Activated B cell treated with CpG ODN at 0.5 μM for 24 hours (primary cell): ENCODE measurements around the gene PCNX4. TPM values are rescaled to one million over a fixed set of nuclear protein-coding genes. Genes with fewer than 3 reads are reported as not detected.

Experiments
- ATAC-seq: fragments of 200-7000 bp; cut with Tn5 transposase; one replicate; pipeline ENCODE4 v1.10.0; 2021; ENCODE audit warnings: low read depth, mild to moderate bottlenecking, moderate library complexity
- CTCF ChIA-PET: fragments of 350-600 bp; sonication (Branson Sonifier 250); formaldehyde crosslinking; loops from one replicate; lab custom pipeline; 2021; ENCODE audit warnings: antibody characterized with exemption; lab: Charles Lee
- POLR2A ChIA-PET: fragments of 350-600 bp; sonication (Branson Sonifier 250); formaldehyde crosslinking; loops from one replicate; lab custom pipeline; 2021; ENCODE audit warnings: antibody characterized with exemption; lab: Charles Lee
- DNase-seq: peaks from one replicate; pipeline ENCODE4 v3.0.0; 2022
- H3K27ac Mint-ChIP-seq: one replicate; pipeline ENCODE4 v1.8.0; 2020; ENCODE audit warnings: mixed read lengths
- H3K27me3 Mint-ChIP-seq: one replicate; pipeline ENCODE4 v1.8.0; 2021; ENCODE audit warnings: mixed read lengths
- H3K36me3 Mint-ChIP-seq: one replicate; pipeline ENCODE4 v1.8.0; 2021; ENCODE audit warnings: low read depth, mixed read lengths
- H3K4me1 Mint-ChIP-seq: one replicate; pipeline ENCODE4 v1.8.0; 2021; ENCODE audit warnings: mixed read lengths
- H3K4me3 Mint-ChIP-seq: one replicate; pipeline ENCODE4 v1.8.0; 2020; ENCODE audit warnings: mild to moderate bottlenecking, mixed read lengths
- H3K9me3 Mint-ChIP-seq: one replicate; pipeline ENCODE4 v1.8.0; 2020; ENCODE audit warnings: mixed read lengths
- intact Hi-C: fragments of 100-400 bp; cut with micrococcal nuclease; formaldehyde crosslinking; loops from one replicate; pipeline ENCODE4 v1.15.1; 2024
- total RNA-seq: library from RNA; stranded (reverse); gene quantifications from 2 replicates; pipeline ENCODE4 v1.2.3, GENCODE V29; 2022
- TF ChIP-seq, protein P1 (sequence below): fragments of 200-600 bp; IDR thresholded peaks from one replicate; pipeline ENCODE4 v1.8.0; 2022; ENCODE audit warnings: antibody characterized with exemption, mild to moderate bottlenecking

The PCNX4 gene
- total RNA-seq, 1 donor from 2014 or later: 41.4 TPM

DNA sequence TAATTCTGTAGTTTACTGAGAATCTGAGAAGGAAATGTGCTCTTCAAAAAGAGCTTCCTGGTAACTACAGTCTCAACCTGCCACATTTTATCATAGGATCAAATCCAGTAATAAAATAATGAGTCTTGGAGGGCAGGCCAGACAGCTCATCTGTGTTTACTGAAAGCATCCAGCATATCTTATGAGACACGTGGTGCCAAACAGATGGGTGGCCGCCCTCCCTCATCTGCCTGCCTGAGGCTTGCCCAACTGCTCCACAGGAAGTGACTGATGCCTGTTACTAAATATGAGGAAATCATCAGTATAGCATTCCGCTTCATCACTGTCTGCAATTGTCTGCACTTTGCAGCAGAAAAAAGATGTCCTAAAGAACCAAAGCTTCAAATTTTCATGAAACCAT lies 60.0 kb downstream of the PCNX4 start:
- CTCF ChIA-PET: interaction anchor here (0.9 to 1.4 kb wide), 3 partner anchors 13 to 188 kb away, joined by 3 read pairs; partner anchors contain the start of gene DHRS7
- intact Hi-C loops: loop anchor here (1.0 kb wide), 1 partner anchor 14 kb away; the partner anchor contains the start of gene DHRS7
- ATAC-seq: peak; percentile 98
- Mint-ChIP-seq H3K27ac (peak overlapping the region; percentile 81), H3K9me3 (no peaks in the 10 kb centered on the region), H3K27me3 (no peaks in the 10 kb centered on the region), H3K36me3 (peaks cover 75% of the 10 kb centered on the region), H3K4me1 (peaks cover 19% of the 10 kb centered on the region), H3K4me3 (no peak overlapping the region)
- POLR2A ChIA-PET: interaction anchor here (0.9 to 1.9 kb wide), 5 partner anchors 12 to 97 kb away, joined by 3 to 7 read pairs (median 5); partner anchors contain the start of genes DHRS7, PCNX4 and PPM1A
- TF ChIP-seq, protein P1, sequence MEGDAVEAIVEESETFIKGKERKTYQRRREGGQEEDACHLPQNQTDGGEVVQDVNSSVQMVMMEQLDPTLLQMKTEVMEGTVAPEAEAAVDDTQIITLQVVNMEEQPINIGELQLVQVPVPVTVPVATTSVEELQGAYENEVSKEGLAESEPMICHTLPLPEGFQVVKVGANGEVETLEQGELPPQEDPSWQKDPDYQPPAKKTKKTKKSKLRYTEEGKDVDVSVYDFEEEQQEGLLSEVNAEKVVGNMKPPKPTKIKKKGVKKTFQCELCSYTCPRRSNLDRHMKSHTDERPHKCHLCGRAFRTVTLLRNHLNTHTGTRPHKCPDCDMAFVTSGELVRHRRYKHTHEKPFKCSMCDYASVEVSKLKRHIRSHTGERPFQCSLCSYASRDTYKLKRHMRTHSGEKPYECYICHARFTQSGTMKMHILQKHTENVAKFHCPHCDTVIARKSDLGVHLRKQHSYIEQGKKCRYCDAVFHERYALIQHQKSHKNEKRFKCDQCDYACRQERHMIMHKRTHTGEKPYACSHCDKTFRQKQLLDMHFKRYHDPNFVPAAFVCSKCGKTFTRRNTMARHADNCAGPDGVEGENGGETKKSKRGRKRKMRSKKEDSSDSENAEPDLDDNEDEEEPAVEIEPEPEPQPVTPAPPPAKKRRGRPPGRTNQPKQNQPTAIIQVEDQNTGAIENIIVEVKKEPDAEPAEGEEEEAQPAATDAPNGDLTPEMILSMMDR: no peak
- DNase-seq: no peak

DNA sequence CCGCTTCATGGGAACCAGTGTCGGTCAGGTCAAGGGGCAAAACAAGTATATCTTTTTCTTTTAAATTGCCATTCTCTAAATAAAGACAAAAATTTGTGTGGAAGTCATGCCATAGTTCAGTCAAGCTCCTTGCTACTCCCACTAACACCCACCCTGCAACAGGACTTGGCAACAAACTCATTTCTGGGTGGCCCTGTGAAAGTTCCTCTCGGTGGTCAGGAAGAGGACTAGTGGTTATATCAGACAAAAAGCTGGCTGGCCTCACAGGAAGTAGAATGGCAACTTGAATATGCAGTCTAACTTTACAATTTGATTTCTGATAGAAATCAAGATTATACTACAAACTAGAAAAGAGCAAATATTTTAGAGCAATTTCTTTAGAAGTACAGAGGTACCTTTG lies 62.3 kb downstream of the PCNX4 start:
- no peak for ATAC-seq
- CTCF ChIA-PET: no interaction called here
- Mint-ChIP-seq H3K27ac (peak overlapping the region; percentile 35), H3K36me3 (peaks cover 67% of the 10 kb centered on the region), H3K4me3 (no peak overlapping the region), H3K4me1 (peaks cover 26% of the 10 kb centered on the region), H3K27me3 (no peaks in the 10 kb centered on the region), H3K9me3 (no peaks in the 10 kb centered on the region)
- no peak for DNase-seq
- TF ChIP-seq, protein P1: no peak
- intact Hi-C loops: no loop called here
- POLR2A ChIA-PET: no interaction called here

DNA sequence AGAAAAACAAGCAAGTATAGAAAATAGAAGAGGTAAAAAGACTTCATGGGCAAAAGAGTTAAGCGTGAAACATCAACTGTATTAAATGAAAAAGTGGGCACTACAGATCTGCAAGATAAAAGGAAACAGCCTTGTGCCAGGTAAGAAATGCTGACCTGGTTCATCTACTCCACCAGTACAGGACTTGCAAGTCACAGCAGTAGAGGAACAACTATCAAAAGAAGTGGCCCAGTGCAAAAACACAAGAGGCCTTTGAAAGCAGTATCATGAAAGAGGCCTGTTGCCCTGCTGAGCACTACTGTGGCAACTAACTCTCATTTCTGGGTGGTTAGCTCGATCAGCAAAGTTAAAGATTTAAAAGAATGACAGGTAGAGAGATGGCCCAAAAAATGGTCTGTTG lies 62.9 kb downstream of the PCNX4 start:
- TF ChIP-seq, protein P1: no peak
- ATAC-seq (no peak), DNase-seq (no peak)
- intact Hi-C loops: no loop called here
- no peak overlapping the region for H3K4me3 Mint-ChIP-seq
- H3K27me3 Mint-ChIP-seq: no peaks in the 10 kb centered on the region
- H3K27ac Mint-ChIP-seq: peak overlapping the region; percentile 35
- peaks cover 64% of the 10 kb centered on the region for H3K36me3 Mint-ChIP-seq
- ChIA-PET CTCF (interaction anchor here (0.6 kb wide), 1 partner anchor 391 kb away, joined by 3 read pairs; no protein-coding TSS in a partner anchor), POLR2A (interaction anchor here (1.7 kb wide), 1 partner anchor 11 kb away, joined by 5 read pairs; the partner anchor contains the start of gene DHRS7)
- H3K9me3 Mint-ChIP-seq: no peaks in the 10 kb centered on the region
- H3K4me1 Mint-ChIP-seq: peaks cover 32% of the 10 kb centered on the region

DNA sequence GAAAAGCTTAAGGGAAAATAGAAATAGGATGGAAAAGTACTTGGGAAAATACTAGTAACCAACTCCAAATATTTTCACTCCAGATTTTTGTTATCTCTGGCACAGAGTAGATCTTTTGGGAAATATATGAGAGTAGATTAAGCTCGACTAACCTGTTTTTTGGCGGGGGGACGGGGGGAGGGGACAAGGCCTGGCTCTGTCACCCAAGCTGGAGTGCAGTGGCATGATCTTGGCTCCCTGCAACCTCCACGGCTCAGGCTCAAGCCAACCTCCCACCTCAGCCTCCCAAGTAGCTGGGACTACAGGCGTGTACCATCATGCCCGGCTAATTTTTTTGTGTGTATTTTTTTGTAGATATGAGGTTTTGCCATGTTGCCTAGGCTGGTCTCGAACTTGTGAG lies 68.7 kb downstream of the PCNX4 start:
- CTCF ChIA-PET: interaction anchor here (1.5 to 1.6 kb wide), 2 partner anchors 22 to 195 kb away, joined by 3 to 4 read pairs; no protein-coding TSS in a partner anchor
- no peak for ATAC-seq
- no peak for DNase-seq
- POLR2A ChIA-PET: interaction anchor here (0.6 to 2.2 kb wide), 3 partner anchors 52 to 88 kb away, joined by 5 to 11 read pairs (median 9); partner anchors contain the start of genes PCNX4 and PPM1A
- no peak overlapping the region for H3K4me3 Mint-ChIP-seq
- H3K36me3 Mint-ChIP-seq: peaks cover 45% of the 10 kb centered on the region
- H3K4me1 Mint-ChIP-seq: peaks cover 41% of the 10 kb centered on the region
- no peak overlapping the region for H3K27ac Mint-ChIP-seq
- TF ChIP-seq, protein P1: no peak
- H3K27me3 Mint-ChIP-seq: no peaks in the 10 kb centered on the region
- intact Hi-C loops: no loop called here
- H3K9me3 Mint-ChIP-seq: no peaks in the 10 kb centered on the region

DNA sequence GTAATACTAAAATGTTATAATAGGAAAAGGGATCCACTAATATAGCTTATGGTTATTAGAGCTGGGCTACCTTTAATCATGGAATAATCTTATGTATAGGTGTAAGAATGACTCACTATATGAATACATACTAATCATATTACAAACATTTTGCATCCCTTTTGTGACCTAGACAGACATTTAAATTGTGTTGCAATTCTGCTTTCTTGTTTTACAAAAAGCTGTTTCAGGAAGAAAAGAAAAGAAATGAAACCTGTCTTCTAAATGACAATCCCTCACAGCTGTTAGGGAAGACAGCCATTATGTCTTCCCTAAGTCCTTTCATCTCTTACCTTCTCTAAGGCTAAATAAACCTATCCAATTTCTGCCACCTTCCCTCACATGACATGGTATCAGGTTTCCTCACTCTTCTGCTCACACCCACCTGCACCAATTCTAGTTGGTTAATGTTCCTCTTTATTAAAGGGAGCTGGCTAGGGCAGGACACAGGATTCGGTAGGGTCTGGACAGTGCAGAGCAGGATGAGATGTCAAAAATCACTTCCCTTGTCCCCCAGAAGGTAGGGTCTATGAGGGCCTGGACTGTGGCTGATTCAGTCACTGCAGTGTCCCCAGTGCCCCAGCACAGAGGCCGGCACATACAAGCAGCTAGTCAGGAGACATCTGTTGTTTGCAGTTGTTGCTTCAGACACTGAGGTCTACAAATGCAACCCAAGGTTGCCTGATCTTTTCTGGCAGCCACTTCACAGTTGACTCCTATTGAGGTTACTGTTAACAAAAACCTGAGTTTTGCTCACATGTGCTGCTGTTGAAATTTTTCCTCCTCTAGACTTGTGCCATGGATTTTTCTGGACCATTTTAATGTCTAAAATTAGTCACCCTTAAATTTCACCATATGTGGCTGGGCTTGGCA lies 69.7 kb downstream of the PCNX4 start:
- peaks cover 37% of the 10 kb centered on the region for H3K36me3 Mint-ChIP-seq
- H3K9me3 Mint-ChIP-seq: no peaks in the 10 kb centered on the region
- peak overlapping the region; percentile 30 for H3K27ac Mint-ChIP-seq
- intact Hi-C loops: no loop called here
- H3K4me3 Mint-ChIP-seq: no peak overlapping the region
- DNase-seq (no peak), ATAC-seq (no peak)
- POLR2A ChIA-PET: interaction anchor here (1.6 to 2.2 kb wide), 2 partner anchors 69 to 87 kb away, joined by 5 to 11 read pairs; partner anchors contain the start of genes PCNX4 and PPM1A
- peaks cover 51% of the 10 kb centered on the region for H3K4me1 Mint-ChIP-seq
- CTCF ChIA-PET: interaction anchor here (1.6 kb wide), 1 partner anchor 21 kb away, joined by 4 read pairs; no protein-coding TSS in a partner anchor
- TF ChIP-seq, protein P1: no peak
- H3K27me3 Mint-ChIP-seq: no peaks in the 10 kb centered on the region
